A204.1 (cell line): ENCODE data around the gene LARGE1.
"Not testable (repeated sequence)": the region's sequence is repeated elsewhere in the genome, so short reads cannot be mapped to it uniquely, and the experiment has no call there.

Experiments used
- FAIRE-seq: peaks from 2 replicates; lab custom pipeline; 2012; peaks lifted over from hg19 to GRCh38; lab: Jason Lieb, UNC

The LARGE1 gene

DNA sequence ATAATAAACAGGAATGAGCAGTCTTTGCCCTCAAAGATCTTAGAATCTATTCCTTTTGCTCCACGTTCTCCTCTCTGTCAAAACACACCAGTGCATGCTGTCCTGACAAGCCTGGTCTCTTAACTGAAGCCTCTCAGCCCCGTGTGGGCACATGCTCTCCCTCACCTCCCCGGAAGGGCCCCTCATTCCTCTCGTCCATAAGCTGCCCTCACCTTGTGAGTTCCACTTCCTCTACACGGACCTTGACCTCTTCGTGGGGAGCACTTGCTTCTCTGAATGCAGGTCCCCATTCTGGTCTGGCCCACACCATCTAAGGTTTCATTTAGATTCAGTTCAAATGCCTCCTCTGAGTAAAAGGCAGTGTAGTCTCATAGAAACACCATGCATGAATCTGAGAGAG, 449.8 kb downstream of the LARGE1 start:
- no peak for FAIRE-seq

DNA sequence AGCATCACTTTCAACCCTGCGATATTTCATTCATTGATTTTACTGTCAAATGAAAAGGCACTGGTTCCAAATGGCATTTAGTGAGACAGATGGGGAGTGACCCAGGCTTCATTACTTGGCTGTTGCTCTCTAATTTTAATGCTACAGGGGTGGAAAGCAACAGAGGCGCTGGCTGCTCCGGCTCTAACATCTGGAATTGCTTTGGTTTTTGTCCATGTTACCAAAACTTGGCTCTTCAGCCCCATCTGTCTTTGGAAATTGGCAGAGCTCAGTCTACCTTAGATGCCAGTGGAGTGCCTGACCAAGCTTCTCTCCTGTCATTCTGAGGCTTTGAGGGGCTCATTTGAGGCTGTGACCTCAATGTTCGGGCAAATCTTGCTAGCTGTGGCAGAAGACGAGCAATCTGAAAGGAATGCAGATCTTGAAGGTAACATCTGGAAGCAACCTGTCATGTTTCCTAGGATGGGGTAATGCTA, 452.6 kb downstream of the LARGE1 start:
- no peak for FAIRE-seq

DNA sequence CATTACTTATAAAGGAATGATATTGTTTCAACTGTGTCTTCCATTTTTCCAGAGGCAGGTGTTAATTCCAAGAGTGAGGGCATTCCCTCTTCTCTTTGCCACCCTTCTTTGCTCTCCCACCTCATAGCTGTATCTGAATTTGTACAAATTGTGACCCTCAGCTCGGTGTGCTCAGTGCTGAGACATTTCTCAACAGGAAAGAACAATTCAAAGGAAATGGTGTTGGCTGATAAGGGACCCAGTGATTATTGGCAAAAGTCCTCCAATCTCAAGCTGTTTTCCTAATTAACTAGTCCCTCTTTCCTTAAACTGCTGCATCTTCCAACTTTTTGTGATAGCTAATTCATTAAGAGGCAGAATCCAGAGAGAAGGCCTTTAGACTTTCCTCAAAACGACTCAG, 453.2 kb downstream of the LARGE1 start:
- FAIRE-seq = no peak

DNA sequence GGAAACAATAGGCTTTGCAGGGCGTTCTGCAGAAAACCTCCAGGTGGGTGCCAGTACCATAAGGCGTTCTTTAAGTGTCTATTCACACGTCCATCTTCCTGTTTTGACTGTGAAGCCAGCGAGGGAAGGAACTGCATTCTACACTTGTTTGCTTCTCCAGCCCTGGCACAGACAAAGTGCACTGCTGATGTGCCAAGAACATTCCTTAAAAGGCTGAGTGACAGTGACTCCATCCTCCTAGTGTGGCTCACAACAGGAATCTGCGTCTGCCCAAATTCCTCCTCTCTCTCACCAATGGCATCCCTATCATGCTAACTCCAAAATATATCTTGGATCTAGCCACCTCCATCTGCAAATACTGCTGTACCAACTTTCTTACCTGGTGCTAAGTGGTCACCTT, 454.7 kb downstream of the LARGE1 start:
- no peak for FAIRE-seq

DNA sequence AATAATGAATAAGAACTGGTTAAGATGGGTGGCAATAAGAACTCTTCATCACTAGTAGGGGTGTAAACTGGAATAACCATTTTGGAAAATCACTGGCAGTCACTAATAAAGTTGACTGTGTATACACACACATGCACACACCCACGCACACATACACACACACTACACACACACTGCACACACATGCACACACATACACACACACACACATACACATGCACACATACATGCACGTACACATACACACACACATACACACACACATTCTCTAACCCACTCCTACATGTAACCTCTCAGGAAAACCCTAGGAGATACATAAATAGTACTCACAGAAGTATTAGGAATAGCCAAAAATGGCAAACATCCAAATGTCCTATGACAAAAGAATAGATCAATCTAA, 455.6 kb downstream of the LARGE1 start:
- no peak for FAIRE-seq

DNA sequence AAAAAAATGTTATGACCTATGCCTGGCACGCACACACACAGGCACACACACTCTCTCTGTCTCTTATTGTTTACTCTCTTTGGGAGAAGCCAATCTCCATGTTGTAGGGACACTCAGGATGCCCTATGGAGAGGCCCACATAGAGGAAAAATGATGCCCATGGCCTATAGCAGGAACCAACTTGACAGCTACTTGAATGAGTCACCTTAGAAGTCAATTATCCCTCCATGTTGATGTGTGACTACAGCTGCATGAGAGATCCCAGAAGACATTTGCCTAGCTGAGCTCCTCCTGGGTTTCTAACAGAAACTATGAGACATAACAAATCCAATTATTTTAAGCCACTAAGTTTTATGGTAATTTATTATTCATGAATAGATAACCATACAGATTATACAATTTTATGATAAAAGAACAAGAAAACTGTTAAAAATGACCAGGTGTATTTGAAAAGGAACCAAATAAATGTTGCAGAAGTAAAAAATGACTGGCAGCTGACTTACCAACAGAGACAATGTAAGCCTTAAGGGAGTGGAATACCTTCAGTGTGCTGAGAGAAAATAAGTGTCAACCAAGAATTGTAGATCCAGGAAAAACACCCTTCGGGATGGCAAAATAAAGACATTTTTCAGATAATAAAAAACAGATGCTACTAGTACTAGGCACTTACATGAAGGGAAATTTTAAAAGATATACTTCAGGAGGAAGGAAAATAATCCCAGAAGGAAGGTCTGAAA, 458.4 kb downstream of the LARGE1 start:
- FAIRE-seq = no peak

DNA sequence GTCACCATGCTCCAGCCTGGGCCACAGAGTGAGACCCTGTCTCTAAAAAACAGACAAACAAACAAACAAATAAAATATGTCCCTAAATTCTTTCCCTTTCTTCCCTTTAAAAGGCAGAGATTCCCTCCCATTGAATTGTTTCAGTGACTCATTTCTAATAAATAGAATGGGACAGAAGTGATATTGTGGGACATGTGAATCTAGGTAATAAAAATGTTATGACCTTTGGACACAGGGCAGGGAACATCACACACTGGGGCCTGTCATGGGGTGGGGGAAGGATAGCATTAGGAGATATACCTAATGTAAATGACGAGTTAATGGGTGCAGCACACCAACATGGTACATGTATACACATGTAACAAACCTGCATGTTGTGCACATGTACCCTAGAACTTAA, 459.0 kb downstream of the LARGE1 start:
- not testable (repeated sequence) for FAIRE-seq

DNA sequence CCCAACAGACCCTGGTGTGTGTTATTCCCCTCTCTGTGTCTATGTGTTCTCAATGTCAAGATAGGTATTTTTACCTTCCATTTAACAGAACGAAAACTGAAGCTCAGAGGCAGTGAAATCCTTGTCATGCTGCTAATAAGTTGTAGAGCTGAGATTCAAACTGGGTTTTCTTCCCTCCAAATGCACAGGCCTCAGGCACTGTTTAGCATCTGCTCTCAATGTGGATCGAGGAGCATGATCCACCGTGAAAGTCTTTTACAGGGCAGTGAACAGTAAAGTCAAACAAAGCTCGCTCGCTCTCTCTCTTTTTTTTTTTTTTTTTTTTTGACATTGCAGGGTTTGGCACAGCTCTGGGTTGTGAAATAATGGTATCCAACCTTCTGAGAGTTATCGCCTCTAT, 461.1 kb downstream of the LARGE1 start:
- FAIRE-seq = no peak

DNA sequence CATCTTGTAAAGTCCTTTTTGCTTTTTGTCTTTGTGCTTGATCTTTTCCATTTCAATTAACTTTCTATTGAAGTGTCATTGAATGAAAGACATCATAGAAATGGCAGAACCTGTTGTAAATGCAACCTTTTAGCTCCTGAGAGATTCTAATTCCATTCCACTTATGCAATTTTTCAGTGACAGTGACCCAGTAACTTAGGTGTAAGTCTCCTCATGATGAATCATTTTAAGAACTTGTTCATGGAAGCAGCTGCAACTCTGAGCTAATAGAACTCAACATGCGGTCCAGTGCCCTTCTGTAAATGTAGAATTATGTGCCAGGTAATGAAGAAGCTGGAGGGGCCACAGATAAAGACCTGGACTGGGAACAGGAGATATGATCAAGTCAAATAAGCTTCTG, 463.8 kb downstream of the LARGE1 start:
- no peak for FAIRE-seq

DNA sequence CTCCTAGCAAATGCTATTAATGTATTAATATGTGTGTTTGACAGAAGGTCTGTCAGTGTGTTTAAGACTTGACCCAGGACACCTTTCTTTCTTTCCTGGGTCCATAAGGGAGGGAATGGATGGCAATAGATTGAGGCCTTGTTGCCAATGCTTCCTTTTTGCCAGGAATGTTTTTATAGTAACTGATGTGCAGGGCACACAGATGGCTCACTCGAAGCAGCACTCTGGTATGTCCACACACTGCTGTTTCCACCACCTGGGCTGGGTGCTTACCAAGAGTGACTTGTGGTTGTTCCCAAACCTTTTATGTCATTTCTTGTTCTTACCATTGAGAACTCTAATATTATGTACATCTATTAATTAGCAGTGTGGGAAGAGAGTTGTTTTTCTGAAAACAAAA, 465.2 kb downstream of the LARGE1 start:
- FAIRE-seq = no peak

DNA sequence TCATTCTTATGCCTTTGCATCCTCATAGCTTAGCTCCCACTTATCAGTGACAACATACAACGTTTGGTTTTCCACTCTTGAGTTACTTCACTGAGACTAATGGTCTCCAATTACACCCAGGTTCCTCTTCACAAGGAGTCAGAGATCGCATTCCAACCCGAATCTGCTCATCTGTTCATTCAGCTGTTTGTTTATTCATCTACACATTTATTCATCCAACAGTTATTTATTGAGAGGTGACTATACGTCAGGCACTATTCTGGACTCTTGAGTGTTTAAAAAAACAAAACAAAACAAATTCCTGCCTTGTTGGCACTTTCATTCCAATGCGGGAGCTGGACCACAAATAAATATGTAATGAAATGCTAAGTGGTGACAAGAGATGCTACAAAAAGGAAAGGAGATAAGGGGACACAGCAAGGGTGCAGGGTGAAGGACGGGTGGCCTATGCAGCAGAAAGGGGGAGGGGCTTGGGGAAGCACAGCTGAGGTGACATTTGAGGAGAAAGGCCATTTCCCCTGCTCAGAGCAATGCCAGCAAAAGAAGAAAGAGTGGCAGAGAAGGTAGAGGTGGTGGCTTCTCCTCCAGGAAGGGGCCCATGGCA, 468.3 kb downstream of the LARGE1 start:
- no peak for FAIRE-seq

DNA sequence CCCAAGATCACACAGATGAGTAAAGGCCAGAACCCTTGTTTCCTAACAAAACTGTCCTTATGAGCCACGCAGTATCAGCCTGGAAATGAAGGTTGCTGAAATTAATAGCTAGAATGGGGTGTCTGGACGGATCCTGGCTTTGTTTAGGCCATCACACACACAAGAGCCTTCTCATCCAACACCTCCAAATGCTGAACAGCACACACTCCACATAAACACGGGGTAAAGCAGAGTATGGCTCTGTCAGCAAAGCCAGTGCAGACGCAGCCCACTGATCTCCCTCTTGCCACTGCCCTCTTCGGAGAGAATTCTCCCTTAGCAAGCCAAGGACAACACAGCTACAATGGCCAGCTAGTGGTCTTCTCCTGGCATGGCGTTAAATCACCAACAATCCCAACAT, 469.5 kb downstream of the LARGE1 start:
- FAIRE-seq = no peak

DNA sequence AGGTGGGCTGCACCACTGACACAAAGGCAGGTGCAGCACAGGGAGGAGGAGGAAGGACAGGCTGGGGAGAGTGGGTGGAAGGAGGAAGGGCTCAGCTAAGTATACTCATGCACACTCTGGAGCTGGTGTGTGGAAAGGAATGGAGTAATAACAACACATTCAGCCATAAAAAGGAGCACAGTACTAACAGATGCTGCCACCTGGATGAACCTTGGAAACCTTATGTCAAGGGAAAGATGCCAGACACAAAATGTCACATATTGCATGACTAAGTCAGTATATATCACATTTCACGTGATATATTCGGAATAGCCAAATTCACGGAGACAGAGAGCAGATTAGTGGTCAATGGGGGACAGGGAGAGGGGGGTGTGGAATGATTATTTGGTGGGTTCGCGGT, 472.5 kb downstream of the LARGE1 start:
- no peak for FAIRE-seq

DNA sequence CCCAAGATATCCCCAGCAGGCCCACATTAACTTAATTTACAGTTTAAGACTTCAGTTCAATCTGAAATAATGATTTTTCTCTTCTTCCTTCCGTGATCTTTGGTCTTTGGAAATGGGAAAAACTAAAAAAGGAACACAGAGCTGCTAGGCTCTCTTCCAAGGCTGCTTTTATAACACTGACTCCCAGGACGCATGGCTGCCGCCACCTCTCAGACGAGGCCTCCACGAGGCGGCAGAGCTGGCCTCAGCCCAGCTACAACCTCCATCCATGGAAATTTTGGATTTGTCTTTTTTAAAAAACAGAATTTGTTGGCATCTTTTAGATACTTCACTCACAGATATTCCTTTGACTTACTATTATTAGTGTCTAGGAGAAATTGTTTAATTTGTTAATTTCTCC, 476.6 kb downstream of the LARGE1 start:
- FAIRE-seq = no peak

DNA sequence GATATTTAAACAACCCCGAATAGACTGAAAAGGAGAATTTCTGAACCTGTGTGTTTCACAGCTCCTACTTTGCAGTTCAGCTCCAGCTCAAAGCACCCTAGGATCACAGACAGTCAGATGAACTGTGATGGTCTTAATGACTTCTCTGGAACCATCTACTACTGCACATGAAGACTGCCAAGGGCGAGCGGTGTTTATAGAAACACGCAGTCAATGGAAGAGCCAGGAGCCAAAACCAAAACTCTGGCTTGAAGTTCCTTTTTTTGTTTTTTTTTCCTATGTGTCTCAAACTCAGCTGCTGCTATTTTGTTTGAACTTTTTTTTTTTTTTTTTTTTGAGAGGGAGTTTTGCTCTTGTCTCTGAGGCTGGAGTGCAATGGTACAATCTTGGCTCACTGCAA, 479.5 kb downstream of the LARGE1 start:
- FAIRE-seq = no peak

DNA sequence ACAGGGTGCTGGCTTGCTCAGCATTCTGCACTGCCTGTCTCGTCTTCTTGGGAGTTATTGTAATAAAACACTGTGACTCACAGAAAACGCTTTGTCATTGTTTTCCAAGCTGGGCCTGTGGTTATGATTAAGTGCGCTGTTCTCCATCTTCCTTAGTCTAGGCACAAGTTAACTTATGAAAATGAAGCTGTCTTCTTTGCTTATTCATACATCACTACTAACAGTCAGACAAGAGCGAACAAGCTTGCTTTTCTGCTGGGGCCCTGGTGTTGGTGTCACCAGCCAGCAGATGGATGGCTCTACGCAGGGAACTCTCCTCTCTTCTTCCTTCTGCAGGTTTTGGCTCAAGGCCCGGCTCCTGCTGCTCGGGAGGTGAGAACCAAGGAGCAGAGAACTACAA, 482.0 kb downstream of the LARGE1 start:
- FAIRE-seq = no peak

DNA sequence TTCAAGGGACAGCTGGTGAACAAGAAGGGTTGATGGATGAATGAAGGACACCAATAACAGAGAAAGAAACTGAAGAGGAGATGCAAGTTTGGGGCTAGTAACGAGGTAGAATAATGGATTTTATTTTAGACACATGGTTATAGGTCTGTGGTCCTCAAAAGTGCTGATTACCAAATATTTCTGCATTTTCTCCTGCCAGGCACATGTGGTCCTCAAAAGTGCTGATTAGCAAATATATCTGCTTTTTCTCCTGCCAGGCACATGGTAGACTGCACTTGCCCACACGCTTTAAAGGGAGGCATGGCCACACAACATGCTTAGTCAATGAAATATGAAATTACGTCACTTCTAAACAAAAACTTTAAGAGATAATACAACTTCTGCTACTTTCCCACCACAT, 489.0 kb downstream of the LARGE1 start:
- FAIRE-seq = no peak

DNA sequence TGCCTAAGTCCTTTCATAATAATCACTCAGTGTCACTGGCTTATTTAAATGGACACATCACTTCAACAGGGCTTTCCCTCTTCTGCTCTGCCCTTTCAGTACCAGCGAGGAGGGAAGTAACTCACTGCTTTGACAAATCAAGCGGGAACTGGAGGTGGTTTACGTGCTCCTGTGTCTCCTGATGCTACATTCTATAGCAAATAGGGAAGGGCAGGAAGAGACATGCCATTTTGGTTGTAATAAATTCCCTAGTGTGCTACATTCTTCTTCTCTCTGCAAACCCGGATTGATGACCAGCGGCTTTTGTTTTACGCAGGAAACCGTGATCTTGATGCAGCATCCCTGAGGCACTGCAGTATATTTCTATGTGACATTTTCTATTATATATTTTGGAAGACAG, 491.0 kb downstream of the LARGE1 start:
- no peak for FAIRE-seq

DNA sequence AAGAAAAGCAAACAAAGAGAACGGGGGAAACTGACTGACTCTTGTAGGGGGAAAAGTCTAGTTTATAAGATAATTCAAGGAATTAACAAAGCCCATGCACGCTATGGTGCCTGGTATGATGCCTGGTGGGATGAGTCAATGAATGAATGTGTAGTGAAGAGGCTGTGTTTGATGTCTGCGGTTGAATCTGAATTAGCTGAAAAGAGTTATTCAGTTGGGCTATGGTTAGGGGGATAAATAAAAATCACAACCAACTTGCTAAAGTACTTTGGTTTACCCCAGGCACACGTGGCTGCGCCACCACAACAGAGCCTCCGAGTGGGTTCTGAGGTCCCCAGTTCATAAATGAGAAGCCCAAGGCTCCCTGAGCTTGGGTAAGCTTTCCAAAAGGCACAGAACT, 492.8 kb downstream of the LARGE1 start:
- FAIRE-seq = no peak

DNA sequence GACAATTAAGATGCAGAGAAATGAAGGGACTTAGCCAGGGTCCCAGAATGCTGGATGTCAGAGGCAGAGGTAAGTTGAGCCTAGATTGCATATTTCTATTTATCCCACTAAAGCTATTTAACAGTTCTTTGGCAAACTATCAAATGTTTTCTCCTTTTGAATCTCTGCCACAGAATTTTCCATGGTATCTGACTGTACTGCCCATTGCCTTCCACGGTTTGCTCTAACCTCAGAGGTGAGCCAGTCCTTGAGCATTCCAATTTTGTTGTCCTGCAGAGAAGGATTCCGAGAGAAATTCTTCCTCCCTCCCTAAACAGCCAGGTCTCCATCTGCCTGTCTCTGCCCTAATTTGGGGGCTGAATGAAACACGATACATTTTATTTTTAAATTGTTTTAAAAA, 493.8 kb downstream of the LARGE1 start:
- FAIRE-seq = no peak

DNA sequence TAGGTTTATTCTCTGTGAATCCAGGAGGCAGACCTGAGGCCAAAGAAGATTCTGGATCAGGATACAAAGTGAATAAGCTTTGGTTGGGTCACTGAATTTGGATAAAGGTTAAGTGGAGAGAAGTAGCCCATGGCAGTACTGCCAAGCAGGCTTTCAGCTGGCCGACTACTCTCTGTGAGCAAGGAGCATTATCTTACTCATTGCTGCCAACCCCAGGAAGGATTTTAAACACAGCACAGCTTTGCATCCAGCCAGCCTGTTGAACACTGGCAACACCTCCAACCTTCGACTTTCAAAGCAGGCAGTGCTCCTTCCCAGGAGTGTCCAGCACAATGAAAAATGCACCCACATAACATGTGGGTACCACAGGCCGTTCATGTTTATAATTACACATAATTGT, 498.4 kb downstream of the LARGE1 start:
- no peak for FAIRE-seq

DNA sequence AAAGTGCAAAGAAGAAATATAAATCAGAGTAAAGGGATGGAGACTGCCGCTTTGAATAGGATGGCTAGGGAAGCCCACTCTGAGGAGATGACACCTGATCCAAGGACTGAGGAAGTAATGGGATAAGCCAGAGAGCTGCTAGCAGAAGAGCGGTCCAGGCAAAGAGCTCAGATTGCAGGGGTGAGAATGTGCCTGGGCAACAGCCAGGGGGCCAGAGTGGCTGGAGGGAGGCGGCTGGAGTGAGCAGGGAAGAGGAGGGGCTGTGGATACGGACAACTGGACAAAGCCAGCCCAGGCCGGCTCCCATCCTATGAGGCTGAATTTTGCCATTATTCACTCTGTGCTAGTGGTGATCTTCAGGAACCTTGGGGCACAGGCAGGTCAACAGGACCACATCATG, 501.8 kb downstream of the LARGE1 start:
- FAIRE-seq = no peak

DNA sequence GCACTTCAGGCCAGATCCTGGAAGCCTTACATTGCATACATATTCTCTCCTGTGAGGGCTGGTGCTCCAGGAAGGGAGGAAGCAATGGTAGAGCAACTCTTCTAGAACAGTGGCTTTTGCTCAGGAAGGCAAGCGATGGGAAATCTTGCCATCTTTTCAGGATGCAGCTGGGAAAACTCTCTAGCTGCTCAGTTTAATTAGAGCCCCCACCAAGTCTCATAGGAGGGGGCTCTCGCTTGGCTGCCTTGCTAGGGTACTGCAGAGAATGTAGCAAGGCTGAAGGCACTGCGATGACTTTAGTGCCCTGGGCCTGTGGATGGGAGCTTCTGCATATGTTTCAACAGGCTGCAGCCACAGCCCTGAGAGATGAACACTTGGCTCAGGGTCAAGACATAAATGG, 504.9 kb downstream of the LARGE1 start:
- no peak for FAIRE-seq

DNA sequence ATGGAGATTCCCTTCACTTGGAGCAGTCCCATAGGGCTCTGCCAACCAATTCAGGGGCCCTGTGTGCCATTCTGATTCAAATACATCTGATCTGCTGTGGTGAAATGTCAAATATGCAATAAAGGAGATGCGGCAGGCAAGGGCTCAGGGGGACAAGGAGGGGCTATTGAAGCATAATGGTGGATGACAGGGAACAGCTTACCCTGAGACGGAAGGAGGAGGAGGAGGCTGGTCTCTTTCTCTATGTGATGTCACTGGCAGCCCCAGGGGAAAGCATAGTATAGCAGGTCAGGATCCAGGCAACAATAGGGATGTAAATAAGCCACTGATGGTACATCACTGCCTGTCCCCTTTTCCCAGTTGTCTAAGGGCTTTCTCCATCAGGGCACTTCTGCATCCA, 511.2 kb downstream of the LARGE1 start:
- no peak for FAIRE-seq
